ENCODE results near the gene TRAF2.

DNA sequence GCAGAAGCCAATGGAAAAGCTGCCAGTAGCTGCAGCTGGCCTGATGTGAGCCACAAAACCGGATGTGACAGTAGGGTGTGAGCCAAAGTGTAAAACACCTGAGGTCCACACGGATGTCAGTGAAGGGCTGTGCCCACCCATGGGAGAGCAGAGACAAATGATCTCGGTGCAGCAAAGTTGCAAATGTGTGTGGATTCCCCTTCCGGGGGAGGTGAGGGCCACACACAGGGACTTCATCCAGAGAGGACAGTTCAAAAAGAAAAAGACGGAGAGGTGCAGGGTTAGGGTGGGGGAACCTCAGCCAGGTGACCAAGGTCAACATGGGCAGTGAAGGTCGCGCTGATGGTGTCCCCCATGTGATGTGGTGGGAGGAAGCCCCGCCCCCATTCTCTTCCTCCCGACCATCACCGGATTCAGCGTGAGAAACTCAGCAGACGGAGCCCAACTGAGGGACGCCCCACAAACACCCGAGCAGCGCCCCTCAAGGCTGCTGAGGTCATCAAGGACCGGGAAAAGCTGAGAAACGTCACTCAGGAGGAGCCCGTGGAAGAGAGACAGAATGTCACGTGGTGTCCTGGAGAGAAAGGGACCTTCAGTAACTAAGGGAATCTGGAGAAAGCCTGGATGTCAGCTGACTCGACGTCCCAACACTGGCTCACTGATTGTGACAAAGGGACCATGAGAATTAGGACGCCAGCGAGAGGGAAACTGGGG, 79.6 kb downstream of the TRAF2 start:
- TF ChIP-seq POLR2A (IDR thresholded peaks at IDR 0.05) (no peak), EP300 (IDR thresholded peaks at IDR 0.05) (no peak), POLR2AphosphoS5 (IDR thresholded peaks at IDR 0.05) (no peak)
- TF ChIP-seq, protein P1, sequence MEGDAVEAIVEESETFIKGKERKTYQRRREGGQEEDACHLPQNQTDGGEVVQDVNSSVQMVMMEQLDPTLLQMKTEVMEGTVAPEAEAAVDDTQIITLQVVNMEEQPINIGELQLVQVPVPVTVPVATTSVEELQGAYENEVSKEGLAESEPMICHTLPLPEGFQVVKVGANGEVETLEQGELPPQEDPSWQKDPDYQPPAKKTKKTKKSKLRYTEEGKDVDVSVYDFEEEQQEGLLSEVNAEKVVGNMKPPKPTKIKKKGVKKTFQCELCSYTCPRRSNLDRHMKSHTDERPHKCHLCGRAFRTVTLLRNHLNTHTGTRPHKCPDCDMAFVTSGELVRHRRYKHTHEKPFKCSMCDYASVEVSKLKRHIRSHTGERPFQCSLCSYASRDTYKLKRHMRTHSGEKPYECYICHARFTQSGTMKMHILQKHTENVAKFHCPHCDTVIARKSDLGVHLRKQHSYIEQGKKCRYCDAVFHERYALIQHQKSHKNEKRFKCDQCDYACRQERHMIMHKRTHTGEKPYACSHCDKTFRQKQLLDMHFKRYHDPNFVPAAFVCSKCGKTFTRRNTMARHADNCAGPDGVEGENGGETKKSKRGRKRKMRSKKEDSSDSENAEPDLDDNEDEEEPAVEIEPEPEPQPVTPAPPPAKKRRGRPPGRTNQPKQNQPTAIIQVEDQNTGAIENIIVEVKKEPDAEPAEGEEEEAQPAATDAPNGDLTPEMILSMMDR (IDR thresholded peaks at IDR 0.05) = no peak
